ENCODE measurements around the gene NAA10. TPM values are rescaled to one million over a fixed set of nuclear protein-coding genes. Genes with fewer than 3 reads are reported as not detected.

Gene NAA10
- polyA plus RNA-seq, 1 donor from 2014 or later: 117 TPM

- H3K9me3 ChIP-seq (ENCODE audit: low read length): no peaks in the 10 kb centered on the region
- H4K20me1 ChIP-seq (ENCODE audit: insufficient read depth): no peaks in the 10 kb centered on the region
- H3K79me2 ChIP-seq (replicated peaks; ENCODE audit: insufficient read depth, low read length): no peaks in the 10 kb centered on the region
- no peaks in the 10 kb centered on the region for H3K36me3 ChIP-seq (ENCODE audit: insufficient read depth, low read length)
- no peak overlapping the region for H3K27ac ChIP-seq (ENCODE audit: low read length)
- H2AFZ ChIP-seq (ENCODE audit: low read depth, low read length): no peak overlapping the region
- no peak overlapping the region for H3K9ac ChIP-seq (ENCODE audit: low read length)
- TF ChIP-seq CTCF (IDR thresholded peaks at IDR 0.05; ENCODE audit: poor library complexity, severe bottlenecking) (no peak), REST (IDR thresholded peaks at IDR 0.05; ENCODE audit: borderline replicate concordance) (no peak), MXI1 (conservative IDR thresholded peaks at IDR 0.05; ENCODE audit: poor library complexity, severe bottlenecking) (no peak), POLR2AphosphoS5 (IDR thresholded peaks at IDR 0.05) (no peak), EZH2 (IDR thresholded peaks at IDR 0.05; ENCODE audit: borderline replicate concordance, insufficient read depth, low read length, poor library complexity, severe bottlenecking) (no peak), RAD21 (conservative IDR thresholded peaks at IDR 0.05) (no peak)
- no peaks in the 10 kb centered on the region for H3K9me2 ChIP-seq (ENCODE audit: insufficient read depth, low read length)
- H3K27me3 ChIP-seq (ENCODE audit: insufficient read depth, low read depth, low read length): no peaks in the 10 kb centered on the region
- H3F3A ChIP-seq (ENCODE audit: insufficient read depth, low read length, poor library complexity, severe bottlenecking): no peaks in the 10 kb centered on the region
- no peak overlapping the region for H3K4me2 ChIP-seq (ENCODE audit: low read length)
- no peak overlapping the region for H3K4me3 ChIP-seq (ENCODE audit: low read length)
These were observed 6.8 kb upstream of the NAA10 start for GRCh38 chrX:153941336-153942252.

- Histone ChIP-seq H3K4me2 (ENCODE audit: low read length) (no peak overlapping the region), H4K20me1 (ENCODE audit: insufficient read depth) (no peaks in the 10 kb centered on the region), H3K9me2 (ENCODE audit: insufficient read depth, low read length) (no peaks in the 10 kb centered on the region), H3K9me3 (ENCODE audit: low read length) (no peaks in the 10 kb centered on the region), H3K27ac (ENCODE audit: low read length) (no peak overlapping the region), H2AFZ (ENCODE audit: low read depth, low read length) (no peak overlapping the region), H3K9ac (ENCODE audit: low read length) (no peak overlapping the region), H3K36me3 (ENCODE audit: insufficient read depth, low read length) (no peaks in the 10 kb centered on the region), H3K79me2 (replicated peaks; ENCODE audit: insufficient read depth, low read length) (no peaks in the 10 kb centered on the region), H3F3A (ENCODE audit: insufficient read depth, low read length, poor library complexity, severe bottlenecking) (no peaks in the 10 kb centered on the region), H3K27me3 (ENCODE audit: insufficient read depth, low read depth, low read length) (no peaks in the 10 kb centered on the region), H3K4me3 (ENCODE audit: low read length) (no peak overlapping the region)
- TF ChIP-seq SMC3 (conservative IDR thresholded peaks at IDR 0.05; ENCODE audit: poor library complexity) (no peak), POLR2AphosphoS5 (IDR thresholded peaks at IDR 0.05) (no peak), EP300 (conservative IDR thresholded peaks at IDR 0.05; ENCODE audit: poor library complexity, severe bottlenecking) (no peak), EZH2 (IDR thresholded peaks at IDR 0.05; ENCODE audit: borderline replicate concordance, insufficient read depth, low read length, poor library complexity, severe bottlenecking) (no peak), CTCF (IDR thresholded peaks at IDR 0.05; ENCODE audit: poor library complexity, severe bottlenecking) (no peak)
These were observed 4.7 kb upstream of the NAA10 start for GRCh38 chrX:153939573-153939972.
